B cell (primary cell): ENCODE measurements around the gene IZUMO1. TPM values are rescaled to one million over a fixed set of nuclear protein-coding genes. Genes with fewer than 3 reads are reported as not detected.

Experiments
- ATAC-seq: fragments of 200-7000 bp; cut with Tn5 transposase; one replicate; pipeline ENCODE4 v1.10.0; 2021; ENCODE audit warnings: low read depth, mild to moderate bottlenecking, moderate number of reproducible peaks, moderate library complexity
- CTCF ChIA-PET: fragments of 350-600 bp; sonication (Branson Sonifier 250); formaldehyde crosslinking; loops from one replicate; lab custom pipeline; 2021; ENCODE audit warnings: antibody characterized with exemption, inconsistent platforms; lab: Charles Lee
- POLR2A ChIA-PET: fragments of 350-600 bp; sonication (Branson Sonifier 250); formaldehyde crosslinking; loops from one replicate; lab custom pipeline; 2021; ENCODE audit warnings: antibody characterized with exemption; lab: Charles Lee
- DNase-seq: peaks from one replicate; pipeline ENCODE4 v3.0.0; 2013
- H2AFZ ChIP-seq: 2 replicates; pipeline ENCODE4 v1.6.1; 2012; ENCODE audit warnings: mild to moderate bottlenecking, low read depth, low read length; ENCODE audit not compliant: insufficient read depth, poor library complexity, severe bottlenecking
- H3K27ac ChIP-seq, 2 donors: 1 replicate in 1 of 2; 2 replicates in 1 of 2; pipeline ENCODE4 v1.5.1; 2012 to 2013; ENCODE audit warnings: low read length in 2 of 2, mild to moderate bottlenecking in 2 of 2, moderate library complexity in 1 of 2
- H3K27me3 ChIP-seq, 4 experiments: fragments of 200-600 bp in 1 of 4; sonication (generic) in 1 of 4; replicated peaks in 1 of 4; 1 replicate in 2 of 4; 2 replicates in 2 of 4; pipeline versions ENCODE4 v1.6.1 to v1.7.0; 2013 to 2016; ENCODE audit warnings: low read length in 3 of 4, mild to moderate bottlenecking in 2 of 4, mixed read lengths in 1 of 4, moderate library complexity in 1 of 4; ENCODE audit not compliant: insufficient read depth in 4 of 4, control insufficient read depth in 3 of 4; ENCODE audit errors: control extremely low read depth in 1 of 4
- H3K36me3 ChIP-seq, 2 experiments: replicated peaks in 1 of 2; 1 replicate in 1 of 2; 2 replicates in 1 of 2; pipeline versions ENCODE4 v1.6.1 to v1.7.1; 2013; ENCODE audit warnings: low read length in 1 of 2; ENCODE audit not compliant: insufficient read depth in 2 of 2, control insufficient read depth in 1 of 2; ENCODE audit errors: control extremely low read depth in 1 of 2, extremely low read depth in 1 of 2
- H3K4me1 ChIP-seq, 2 donors: fragments of 200-600 bp in 1 of 2; sonication (generic) in 1 of 2; 1 replicate in 1 of 2; 2 replicates in 1 of 2; pipeline versions ENCODE4 v1.5.1 to v1.6.1; 2013 to 2017; ENCODE audit warnings: low read length in 2 of 2; ENCODE audit not compliant: control insufficient read depth in 2 of 2, insufficient read depth in 2 of 2
- H3K4me2 ChIP-seq: replicated peaks from 2 replicates; pipeline ENCODE3; 2012; ENCODE audit warnings: mild to moderate bottlenecking, low read depth, low read length; ENCODE audit not compliant: poor library complexity, severe bottlenecking
- H3K4me3 ChIP-seq, 5 experiments: fragments of 200-600 bp in 1 of 5; sonication (generic) in 1 of 5; 1 replicate in 3 of 5; 2 replicates in 2 of 5; pipeline versions ENCODE4 v1.5.1 to v1.7.0; 2011 to 2016; ENCODE audit warnings: low read length in 4 of 5, mild to moderate bottlenecking in 4 of 5, low read depth in 2 of 5, control low read depth in 1 of 5, moderate library complexity in 1 of 5; ENCODE audit not compliant: insufficient read depth in 1 of 5; ENCODE audit errors: control extremely low read depth in 1 of 5, extremely low read depth in 1 of 5
- H3K79me2 ChIP-seq: fragments of 200-600 bp; sonication (generic); one replicate; pipeline ENCODE4 v1.6.0; 2016; ENCODE audit warnings: low read length; ENCODE audit not compliant: control insufficient read depth, insufficient read depth
- H3K9ac ChIP-seq: fragments of 200-600 bp; sonication (generic); 2 replicates; pipeline ENCODE4 v1.6.1; 2017; ENCODE audit warnings: mild to moderate bottlenecking, low read length, moderate library complexity
- H3K9me3 ChIP-seq, 3 donors: one replicate each; pipeline versions ENCODE4 v1.6.1 to v1.7.1; 2013; ENCODE audit warnings: low read length in 2 of 3; ENCODE audit not compliant: control insufficient read depth in 2 of 3, insufficient read depth in 1 of 3; ENCODE audit errors: control extremely low read depth in 1 of 3
- H4K20me1 ChIP-seq: 2 replicates; pipeline ENCODE4 v1.6.0; 2012; ENCODE audit warnings: mild to moderate bottlenecking, low read length; ENCODE audit not compliant: insufficient read depth, control insufficient read depth, poor library complexity, severe bottlenecking
- H3K27ac Mint-ChIP-seq: one replicate; pipeline ENCODE4 v1.8.0; 2021; ENCODE audit warnings: mixed read lengths
- H3K27me3 Mint-ChIP-seq: one replicate; pipeline ENCODE4 v1.8.0; 2021; ENCODE audit warnings: mixed read lengths
- H3K4me1 Mint-ChIP-seq: one replicate; pipeline ENCODE4 v1.8.0; 2021; ENCODE audit warnings: mixed read lengths
- H3K4me3 Mint-ChIP-seq: one replicate; pipeline ENCODE4 v1.8.0; 2021; ENCODE audit warnings: mixed read lengths
- H3K9me3 Mint-ChIP-seq: one replicate; pipeline ENCODE4 v1.8.0; 2022; ENCODE audit warnings: mixed read lengths; ENCODE audit not compliant: insufficient read depth
- CTCF ChIP-seq: fragments of 200-600 bp; IDR thresholded peaks from one replicate; pipeline ENCODE4 v1.8.0; 2022; ENCODE audit warnings: antibody characterized with exemption, mild to moderate bottlenecking
- EZH2 ChIP-seq: IDR thresholded peaks from 2 replicates; pipeline ENCODE4 v1.6.1; 2012; ENCODE audit warnings: borderline replicate concordance, low read depth, mild to moderate bottlenecking, moderate library complexity, low read length; ENCODE audit not compliant: insufficient read depth, poor library complexity, severe bottlenecking
- WGBS: methylation state at CpG from one replicate; pipeline ENCODE4 v1.1.5; 2013; ENCODE audit warnings: missing lambda C conversion rate; ENCODE audit not compliant: insufficient coverage; 5-methylcytosine and 5-hydroxymethylcytosine counted together
- intact Hi-C: fragments of 100-400 bp; cut with micrococcal nuclease; formaldehyde crosslinking; loops from one replicate; pipeline ENCODE4 v1.10.0; 2022
- polyA plus RNA-seq: library from polyadenylated mRNA; depleted of rRNA; stranded (reverse); fragments of >200 nt; gene quantifications from 2 replicates; pipeline ENCODE4 v1.2.3, GENCODE V29; 2012
- total RNA-seq, 2 donors: library from RNA; stranded (reverse); fragments of 120-200 nt in 1 of 2; gene quantifications; 1 replicate in 1 of 2; 2 replicates in 1 of 2; pipeline versions ENCODE4 v1.2.3 to v1.2.4, GENCODE V29; 2013 to 2022

The IZUMO1 gene
- total and polyA plus RNA-seq, 2 donors (not counting 1 experiment from before 2014, with no cell fraction given), result not detected

- TF ChIP-seq CTCF (no peak), EZH2 (no peak)
- ChIA-PET CTCF (no interaction called here), POLR2A (no interaction called here)
- Histone ChIP-seq H3K27me3 (peaks cover 0 to 5% (median 0%) of the 10 kb centered on the region in 4 experiments), H3K27ac (no peak overlapping the region), H3K4me3 (no peak overlapping the region), H3K9me3 (peaks cover 0 to 3% (median 0%) of the 10 kb centered on the region in 3 donors), H3K9ac (no peak overlapping the region), H3K36me3 (no peaks in the 10 kb centered on the region), H3K79me2 (no peaks in the 10 kb centered on the region), H2AFZ (no peak overlapping the region), H4K20me1 (no peaks in the 10 kb centered on the region), H3K4me1 (no peaks in the 10 kb centered on the region), H3K4me2 (no peak overlapping the region)
- no peaks in the 10 kb centered on the region for H3K9me3 Mint-ChIP-seq
- no peaks in the 10 kb centered on the region for H3K4me1 Mint-ChIP-seq
- H3K27me3 Mint-ChIP-seq, result peaks cover 21% of the 10 kb centered on the region
- DNase-seq (no peak), ATAC-seq (no peak)
- 88% methylated on average over 11 of the region's 20 CpGs for WGBS
- H3K4me3 Mint-ChIP-seq, result no peak overlapping the region
- H3K27ac Mint-ChIP-seq, result no peak overlapping the region
- intact Hi-C loops, result no loop called here
Measured at GRCh38 chr19:48770734-48771472, 24.2 kb upstream of the IZUMO1 start.

- Mint-ChIP-seq H3K4me3 (no peak overlapping the region), H3K4me1 (no peaks in the 10 kb centered on the region), H3K9me3 (no peaks in the 10 kb centered on the region), H3K27ac (no peak overlapping the region), H3K27me3 (peaks cover 25% of the 10 kb centered on the region)
- ChIA-PET POLR2A (no interaction called here), CTCF (interaction anchor here (1.3 kb wide), 1 partner anchor 230 kb away, joined by 5 read pairs; no protein-coding TSS in a partner anchor)
- Histone ChIP-seq H3K27me3 (peaks cover 0 to 5% (median 0%) of the 10 kb centered on the region in 4 experiments), H3K27ac (no peak overlapping the region), H3K9me3 (peaks cover 0 to 3% (median 0%) of the 10 kb centered on the region in 3 donors), H2AFZ (no peak overlapping the region), H3K4me2 (no peak overlapping the region), H3K4me1 (no peaks in the 10 kb centered on the region), H4K20me1 (no peaks in the 10 kb centered on the region), H3K79me2 (no peaks in the 10 kb centered on the region), H3K9ac (no peak overlapping the region), H3K4me3 (no peak overlapping the region), H3K36me3 (no peaks in the 10 kb centered on the region)
- DNase-seq (no peak), ATAC-seq (no peak)
- intact Hi-C loops, result no loop called here
- no CpG with 5 or more reads among the region's 7 CpGs for WGBS
- TF ChIP-seq EZH2 (no peak), CTCF (no peak)
Measured at GRCh38 chr19:48770266-48770665, 23.6 kb upstream of the IZUMO1 start.
